SK-N-SH (cell line): Measurements from ENCODE around the gene VTCN1. TPM values are rescaled to one million over a fixed set of nuclear protein-coding genes. Genes with fewer than 3 reads are reported as not detected.

Experiments used
- CTCF ChIA-PET: fragments of 300-600, 350-600 bp; formaldehyde crosslinking; extraction: SDS; loops from one replicate; lab custom pipeline; 2021; lab: Yijun Ruan, JAX
- POLR2A ChIA-PET: fragments of 350-600 bp; sonication (Branson Sonifier 250); formaldehyde crosslinking; extraction: SDS; loops from one replicate; lab custom pipeline; 2020; ENCODE audit warnings: antibody characterized with exemption, inconsistent platforms; lab: Yijun Ruan, JAX
- DNase-seq: peaks from one replicate; pipeline ENCODE4 v3.0.0; 2012
- H2AFZ ChIP-seq: fragments of 200-600 bp; sonication (generic); 2 replicates; pipeline ENCODE4 v1.8.1; 2016; ENCODE audit warnings: antibody characterized with exemption, mild to moderate bottlenecking, low read depth
- H3F3A ChIP-seq: fragments of 200-600 bp; sonication (generic); replicated peaks from 2 replicates; pipeline ENCODE3; 2016; ENCODE audit warnings: antibody characterized with exemption, mild to moderate bottlenecking; ENCODE audit not compliant: insufficient read depth
- H3K27ac ChIP-seq, 2 experiments: fragments of 200-500 bp in 1 of 2; fragments of 200-600 bp in 1 of 2; sonication (Bioruptor generic) in 1 of 2; sonication (generic), shearing (Covaris generic) in 1 of 2; 2 replicates each; pipeline versions ENCODE4 v1.5.1 to v1.6.1; 2014 to 2016; ENCODE audit warnings: low read depth in 2 of 2, inconsistent platforms in 1 of 2, low read length in 1 of 2, mild to moderate bottlenecking in 1 of 2, mixed read lengths in 1 of 2
- H3K27me3 ChIP-seq: fragments of 200-600 bp; sonication (generic), shearing (Covaris generic); 2 replicates; pipeline ENCODE4 v1.6.1; 2016; ENCODE audit warnings: mixed run types; ENCODE audit not compliant: insufficient read depth
- H3K36me3 ChIP-seq, 2 experiments: fragments of 200-500 bp in 1 of 2; fragments of 200-600 bp in 1 of 2; sonication (Bioruptor generic) in 1 of 2; sonication (generic) in 1 of 2; replicated peaks in 1 of 2; 2 replicates each; pipeline versions ENCODE3 to v1.5.1; 2014 to 2016; ENCODE audit warnings: low read length in 1 of 2, mild to moderate bottlenecking in 1 of 2; ENCODE audit not compliant: insufficient read depth in 2 of 2, control insufficient read depth in 1 of 2
- H3K4me1 ChIP-seq, 2 experiments: fragments of 200-500 bp in 1 of 2; fragments of 200-600 bp in 1 of 2; sonication (Bioruptor generic) in 1 of 2; sonication (generic), shearing (Covaris generic) in 1 of 2; 2 replicates each; pipeline versions ENCODE4 v1.5.1 to v1.6.1; 2014 to 2016; ENCODE audit warnings: low read depth in 1 of 2, low read length in 1 of 2, mixed run types in 1 of 2; ENCODE audit not compliant: insufficient read depth in 2 of 2, control insufficient read depth in 1 of 2
- H3K4me2 ChIP-seq: fragments of 200-600 bp; sonication (generic), shearing (Covaris generic); 2 replicates; pipeline ENCODE4 v1.6.1; 2017; ENCODE audit warnings: mixed run types
- H3K4me3 ChIP-seq, 2 experiments: fragments of 200-500 bp in 1 of 2; fragments of 200-600 bp in 1 of 2; sonication (Bioruptor generic) in 1 of 2; sonication (generic), shearing (Covaris generic) in 1 of 2; 2 replicates each; pipeline versions ENCODE4 v1.5.1 to v1.8.1; 2014 to 2016; ENCODE audit warnings: low read depth in 2 of 2, inconsistent platforms in 1 of 2, low read length in 1 of 2, mild to moderate bottlenecking in 1 of 2, mixed read lengths in 1 of 2, moderate library complexity in 1 of 2
- H3K79me2 ChIP-seq: fragments of 200-600 bp; sonication (generic); 2 replicates; pipeline ENCODE4 v1.8.1; 2017; ENCODE audit warnings: mild to moderate bottlenecking; ENCODE audit not compliant: insufficient read depth
- H3K9ac ChIP-seq: fragments of 200-600 bp; sonication (generic); 2 replicates; pipeline ENCODE4 v1.6.1; 2017; ENCODE audit warnings: mixed run types
- H3K9me2 ChIP-seq: fragments of 200-600 bp; sonication (generic); 2 replicates; pipeline ENCODE4 v1.6.1; 2017; ENCODE audit warnings: mixed run types
- H3K9me3 ChIP-seq: fragments of 200-600 bp; sonication (generic); 2 replicates; pipeline ENCODE4 v1.6.1; 2017; ENCODE audit warnings: mixed run types, mild to moderate bottlenecking, moderate library complexity
- H4K20me1 ChIP-seq: fragments of 200-600 bp; sonication (generic); 2 replicates; pipeline ENCODE4 v1.6.1; 2017; ENCODE audit warnings: mild to moderate bottlenecking, mixed run types; ENCODE audit not compliant: insufficient read depth
- EZH2phosphoT487 ChIP-seq: fragments of 200-600 bp; sonication (generic); IDR thresholded peaks from 2 replicates; pipeline ENCODE4 v1.6.1; 2017; ENCODE audit warnings: low read depth, mixed run types, mild to moderate bottlenecking, antibody characterized with exemption, moderate library complexity, borderline replicate concordance
- FOSL2 ChIP-seq: IDR thresholded peaks from 2 replicates; pipeline ENCODE4 v1.4.0; 2012; ENCODE audit warnings: low read depth, mild to moderate bottlenecking, moderate library complexity, borderline replicate concordance
- GABPA ChIP-seq: IDR thresholded peaks from 2 replicates; pipeline ENCODE4 v1.4.0; 2012; ENCODE audit warnings: low read depth, mild to moderate bottlenecking
- IRF3 ChIP-seq: fragments of 150-350 bp; IDR thresholded peaks from 2 replicates; pipeline ENCODE4 v1.6.1; 2016; ENCODE audit warnings: mild to moderate bottlenecking, low read depth, low read length
- JUND ChIP-seq: IDR thresholded peaks from 2 replicates; pipeline ENCODE4 v1.4.0; 2012
- MAX ChIP-seq: IDR thresholded peaks from 2 replicates; pipeline ENCODE4 v1.4.0; 2012; ENCODE audit warnings: low read depth
- MEF2A ChIP-seq: IDR thresholded peaks from 2 replicates; pipeline ENCODE4 v1.4.0; 2012; ENCODE audit warnings: low read depth, borderline replicate concordance
- NFIC ChIP-seq: IDR thresholded peaks from 2 replicates; pipeline ENCODE4 v1.4.0; 2012; ENCODE audit warnings: borderline replicate concordance
- NRF1 ChIP-seq: IDR thresholded peaks from 2 replicates; pipeline ENCODE4 v1.6.1; 2012; ENCODE audit warnings: low read depth, mild to moderate bottlenecking, low read length
- PBX3 ChIP-seq: IDR thresholded peaks from 2 replicates; pipeline ENCODE4; 2012
- POLR2AphosphoS5 ChIP-seq: IDR thresholded peaks from 2 replicates; pipeline ENCODE4 v1.6.1; 2012; ENCODE audit warnings: low read depth, low read length
- RAD21 ChIP-seq: IDR thresholded peaks from 2 replicates; pipeline ENCODE4 v1.6.1; 2012; ENCODE audit warnings: mild to moderate bottlenecking, low read length
- RCOR1 ChIP-seq: fragments of 150-350 bp; IDR thresholded peaks from 2 replicates; pipeline ENCODE4 v1.6.1; 2017; ENCODE audit warnings: antibody characterized with exemption, low read length
- REST ChIP-seq: IDR thresholded peaks from 2 replicates; pipeline ENCODE4 v1.6.1; 2012; ENCODE audit warnings: mild to moderate bottlenecking, low read depth, low read length, moderate library complexity
- RXRA ChIP-seq: IDR thresholded peaks from 2 replicates; pipeline ENCODE4 v1.4.0; 2012; ENCODE audit warnings: low read depth, mild to moderate bottlenecking, borderline replicate concordance
- TAF1 ChIP-seq: IDR thresholded peaks from 2 replicates; pipeline ENCODE4 v1.6.1; 2012; ENCODE audit warnings: low read depth, mild to moderate bottlenecking, low read length, moderate library complexity, borderline replicate concordance
- TEAD4 ChIP-seq: IDR thresholded peaks from 2 replicates; pipeline ENCODE4 v1.4.0; 2012; ENCODE audit warnings: mild to moderate bottlenecking, borderline replicate concordance; ENCODE audit not compliant: insufficient read depth
- USF1 ChIP-seq: IDR thresholded peaks from 2 replicates; pipeline ENCODE4 v1.4.0; 2012; ENCODE audit warnings: low read depth, borderline replicate concordance
- YY1 ChIP-seq: IDR thresholded peaks from 2 replicates; pipeline ENCODE4 v1.4.0; 2012; ENCODE audit warnings: low read depth, mild to moderate bottlenecking
- WGBS: methylation state at CpG from one replicate; pipeline ENCODE4 v1.1.6; 2017; ENCODE audit warnings: low lambda C conversion rate; 5-methylcytosine and 5-hydroxymethylcytosine counted together
- polyA plus RNA-seq, 3 experiments: library from polyadenylated mRNA; depleted of rRNA; stranded (reverse); fragments of >200 nt; gene quantifications; 2 replicates each; pipeline ENCODE4 v1.2.3, GENCODE V29; 2012

Gene VTCN1
- polyA plus RNA-seq, 1 of the 3 experiments (the other 2 are of a cell fraction): not detected

GRCh38 chr1:117150316-117150715, 60.4 kb downstream of the VTCN1 start:
- no peak for TF ChIP-seq TAF1
- TF ChIP-seq IRF3: no peak
- TF ChIP-seq MAX: no peak
- TF ChIP-seq POLR2AphosphoS5: no peak
- no peak for TF ChIP-seq MEF2A
- TF ChIP-seq RCOR1: no peak
- no peak for TF ChIP-seq NRF1
- WGBS: 78% methylated on average over 2 of the region's 2 CpGs
- no peak overlapping the region for H3K27ac ChIP-seq
- no peak for DNase-seq
- H3K9me3 ChIP-seq: no peaks in the 10 kb centered on the region
- peaks cover 0 to 28% of the 10 kb centered on the region in 2 experiments; a peak in 2 of 4 replicates for H3K4me1 ChIP-seq
- no peaks in the 10 kb centered on the region for H3K27me3 ChIP-seq
- H2AFZ ChIP-seq: no peak overlapping the region
- POLR2A ChIA-PET: no interaction called here
- H3K4me3 ChIP-seq: no peak overlapping the region
- H3K36me3 ChIP-seq: no peaks in the 10 kb centered on the region
- no peaks in the 10 kb centered on the region for H3K9me2 ChIP-seq
- H4K20me1 ChIP-seq: no peaks in the 10 kb centered on the region
- H3K4me2 ChIP-seq: no peak overlapping the region
- no peak overlapping the region for H3K9ac ChIP-seq
- H3F3A ChIP-seq: peaks cover 19% of the 10 kb centered on the region
- CTCF ChIA-PET: interaction anchor here (1.4 kb wide), 1 partner anchor 135 kb away, joined by 3 read pairs; no protein-coding TSS in a partner anchor
- no peaks in the 10 kb centered on the region for H3K79me2 ChIP-seq

GRCh38 chr1:117147856-117148588, 62.7 kb downstream of the VTCN1 start:
- Histone ChIP-seq H3K9me2 (no peaks in the 10 kb centered on the region), H3K79me2 (no peaks in the 10 kb centered on the region), H3K9ac (peak overlapping the region; percentile 39; the same call in 1 of the 2 replicates), H3K9me3 (no peaks in the 10 kb centered on the region), H4K20me1 (no peaks in the 10 kb centered on the region), H3F3A (peaks cover 20% of the 10 kb centered on the region), H2AFZ (no peak overlapping the region), H3K27ac (peak overlapping the region in 1 of 2 experiments; percentile 98; a peak in 2 of 4 replicates), H3K4me3 (no peak overlapping the region), H3K4me1 (peaks cover 0 to 42% of the 10 kb centered on the region in 2 experiments; a peak in 3 of 4 replicates), H3K36me3 (no peaks in the 10 kb centered on the region), H3K4me2 (no peak overlapping the region; the same call in 1 of the 2 replicates), H3K27me3 (no peaks in the 10 kb centered on the region)
- no peak for TF ChIP-seq RAD21
- no peak for TF ChIP-seq FOSL2
- TF ChIP-seq REST: no peak
- TF ChIP-seq RXRA: no peak
- no peak for TF ChIP-seq MEF2A
- TF ChIP-seq JUND: no peak
- no peak for TF ChIP-seq NFIC
- TF ChIP-seq USF1: no peak
- no peak for TF ChIP-seq TEAD4
- no peak for TF ChIP-seq PBX3
- TF ChIP-seq MAX: no peak
- no peak for TF ChIP-seq GABPA
- no peak for TF ChIP-seq YY1
- no peak for TF ChIP-seq EZH2phosphoT487
- DNase-seq: no peak
- ChIA-PET POLR2A (no interaction called here), CTCF (interaction anchor here (1.2 kb wide), 1 partner anchor 80 kb away, joined by 5 read pairs; no protein-coding TSS in a partner anchor)
- 79% methylated on average over 5 of the region's 5 CpGs for WGBS
